Measurements from ENCODE around the gene INF2. TPM values are rescaled to one million over a fixed set of nuclear protein-coding genes. Genes with fewer than 3 reads are reported as not detected.
"Not testable (repeated sequence)": the region's sequence is repeated elsewhere in the genome, so short reads cannot be mapped to it uniquely, and the experiment has no call there.

INF2 gene
- polyA plus RNA-seq (2014; cell fraction: cytosol; rRNA removed) = 12.4 and 17.6 TPM in 2 replicates
- 28.3 and 37.7 TPM in 2 replicates for polyA plus RNA-seq (2014; cell fraction: nucleus; rRNA removed)

- peak; percentile 41 for DNase-seq (ENCODE audit: low spot score)
Measured at GRCh38 chr14:104689109-104689880, at the start of gene INF2. TSS of gene INF2 (plus strand) at chr14:104689618. CDS start at chr14:104701366, 11,748 bp downstream.

DNA sequence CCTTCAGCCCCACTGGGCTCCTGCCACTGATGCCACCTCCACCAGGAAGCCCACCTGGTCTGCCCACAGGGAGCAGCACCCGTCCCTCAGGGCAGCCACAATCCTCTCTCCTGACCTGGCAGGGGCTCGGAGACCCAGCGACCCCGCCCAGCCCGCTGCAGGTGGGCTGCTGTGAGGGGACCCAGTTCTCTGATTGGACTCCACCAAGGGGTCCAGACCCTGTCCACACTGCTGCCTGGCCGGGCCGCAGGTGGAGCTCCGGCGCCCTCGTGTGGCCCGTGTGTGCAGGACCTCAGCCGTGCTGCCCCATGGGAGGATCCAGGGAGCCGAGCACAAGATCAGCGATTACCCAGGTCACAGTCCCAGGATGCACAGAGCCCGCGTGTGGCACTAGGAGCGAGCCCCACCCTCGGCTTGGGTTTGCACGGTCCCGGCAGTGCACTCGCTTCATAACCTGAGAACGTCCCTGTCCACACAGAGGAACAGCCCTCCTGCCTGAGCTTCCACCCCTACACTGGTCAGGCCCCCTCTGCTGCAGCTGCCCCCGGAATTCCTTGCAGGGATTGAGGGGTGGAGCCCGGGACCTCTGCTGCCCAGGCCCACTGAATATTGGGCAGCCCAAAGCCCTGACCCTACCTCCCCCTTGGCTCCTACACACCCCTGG is 49.4 kb upstream of the INF2 start:
- peak; percentile 51 for DNase-seq (ENCODE audit: low spot score)

- DNase-seq (ENCODE audit: low spot score) = no peak
Measured at GRCh38 chr14:104640681-104641080, 48.7 kb upstream of the INF2 start.

GRCh38 chr14:104641753-104642539 is 47.5 kb upstream of the INF2 start:
- DNase-seq (ENCODE audit: low spot score) = no peak

DNA sequence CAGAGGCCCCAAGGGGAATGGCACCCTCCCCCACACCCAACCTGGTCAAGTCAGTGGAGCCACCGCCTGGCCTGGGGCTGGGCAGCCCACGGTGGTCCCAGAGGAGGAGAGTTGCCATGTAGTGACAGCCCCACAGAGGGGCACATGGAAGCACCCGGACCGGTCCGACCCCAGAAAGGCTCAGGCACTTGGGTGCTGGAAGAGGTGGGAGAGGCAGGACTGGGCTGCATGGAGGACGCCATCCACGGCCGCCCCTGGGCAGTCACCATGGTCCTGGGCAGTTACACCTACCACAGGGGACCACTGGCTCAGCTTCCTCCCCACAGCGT is 46.9 kb upstream of the INF2 start:
- DNase-seq (ENCODE audit: low spot score) = no peak

GRCh38 chr14:104643306-104643705 is 46.1 kb upstream of the INF2 start:
- DNase-seq (ENCODE audit: low spot score) = no peak

DNA sequence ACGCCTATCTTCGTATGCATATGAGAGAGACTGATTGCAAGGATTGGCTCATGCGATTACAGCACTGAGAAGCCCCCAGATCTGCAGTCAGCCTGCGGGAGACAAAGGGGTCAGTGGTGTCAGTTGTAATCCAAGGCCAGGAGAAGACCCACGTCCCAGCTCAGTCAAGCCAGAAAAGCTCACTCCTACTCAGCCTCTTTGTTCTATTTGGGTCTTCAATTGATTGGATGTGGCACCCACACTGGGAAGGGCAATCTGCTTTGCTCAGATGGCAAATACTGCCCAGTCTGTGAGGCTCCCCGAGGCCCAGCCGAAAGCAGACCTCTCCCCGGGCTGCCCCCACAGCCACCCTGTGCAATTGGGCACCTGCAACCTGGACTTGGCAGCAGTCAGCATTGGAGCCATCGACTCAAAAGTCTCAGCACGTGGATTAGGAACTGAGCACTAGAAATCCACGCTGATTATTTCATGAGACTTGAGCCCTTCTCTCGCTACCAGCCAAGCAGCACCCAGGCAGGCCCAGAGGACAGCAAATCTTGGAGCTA is 45.3 kb upstream of the INF2 start:
- no peak for DNase-seq (ENCODE audit: low spot score)

- DNase-seq (ENCODE audit: low spot score) = no peak
Measured at GRCh38 chr14:104644656-104645378, 44.6 kb upstream of the INF2 start.

- DNase-seq (ENCODE audit: low spot score) = no peak
Measured at GRCh38 chr14:104647467-104648043, 41.9 kb upstream of the INF2 start.

- peak; percentile 37 for DNase-seq (ENCODE audit: low spot score)
Measured at GRCh38 chr14:104650057-104650980, 39.1 kb upstream of the INF2 start.

DNA sequence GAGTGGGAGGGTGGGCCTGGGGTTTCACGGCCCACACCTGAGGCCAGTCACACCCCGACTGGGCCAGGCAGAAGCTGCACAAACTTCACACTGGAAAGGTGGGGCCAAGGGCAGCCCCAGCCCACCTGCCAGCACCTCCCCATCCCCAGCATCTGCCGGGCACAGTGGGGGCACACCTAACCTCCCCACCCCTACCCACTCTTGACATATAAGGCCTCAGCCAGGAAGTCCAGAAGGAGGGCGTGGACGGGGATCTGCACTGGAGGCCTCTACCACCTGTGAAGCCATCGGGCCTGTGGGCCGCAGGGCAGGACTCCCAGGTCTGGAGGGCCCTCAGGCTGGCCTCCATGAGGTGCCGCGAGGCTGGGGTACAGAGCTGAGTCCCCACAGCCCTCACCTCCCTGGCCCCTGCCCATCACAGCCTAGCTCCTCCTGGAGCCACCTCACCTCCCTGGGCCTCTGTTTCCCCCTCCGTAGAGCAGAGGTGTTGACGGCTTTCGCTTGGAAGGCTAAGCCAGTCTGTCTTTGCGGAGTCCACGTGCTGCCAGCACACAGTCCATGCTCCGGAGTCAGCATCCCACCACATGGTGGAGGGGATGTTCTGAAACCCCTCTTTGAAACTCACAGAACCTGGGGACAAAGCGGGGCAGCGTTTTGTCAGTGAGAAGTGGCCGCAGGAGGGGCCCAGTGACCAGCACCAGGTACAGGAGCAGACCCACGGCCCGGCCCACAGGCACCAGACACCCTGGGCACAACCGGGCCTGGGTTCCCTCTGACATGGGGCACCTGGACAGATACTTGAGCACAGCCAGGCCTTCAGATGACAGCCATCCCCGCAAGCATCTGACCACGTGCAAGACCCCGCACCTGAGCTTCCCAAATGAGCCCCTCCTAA is 38.2 kb upstream of the INF2 start:
- no peak for DNase-seq (ENCODE audit: low spot score)

- DNase-seq (ENCODE audit: low spot score) = no peak
Measured at GRCh38 chr14:104651876-104652260, 37.5 kb upstream of the INF2 start.

GRCh38 chr14:104652386-104652785 is 37.0 kb upstream of the INF2 start:
- no peak for DNase-seq (ENCODE audit: low spot score)

GRCh38 chr14:104653130-104653920 is 36.1 kb upstream of the INF2 start:
- not testable (repeated sequence) for DNase-seq (ENCODE audit: low spot score)

GRCh38 chr14:104654119-104654518 is 35.3 kb upstream of the INF2 start:
- no peak for DNase-seq (ENCODE audit: low spot score)

GRCh38 chr14:104655128-104655848 is 34.1 kb upstream of the INF2 start:
- DNase-seq (ENCODE audit: low spot score) = no peak

GRCh38 chr14:104656014-104656714 is 33.3 kb upstream of the INF2 start:
- no peak for DNase-seq (ENCODE audit: low spot score)
